ENCODE data around the gene F3.

Gene F3

GRCh38 chr1:94535879-94536278 lies 5.7 kb downstream of the F3 start:
- Histone ChIP-seq H3K18ac (ENCODE audit: low read length) (no peak overlapping the region), H2BK5ac (ENCODE audit: low read length) (no peak overlapping the region), H3K9ac (ENCODE audit: low read depth, low read length, poor library complexity) (no peak overlapping the region), H4K8ac (ENCODE audit: low read depth, low read length) (no peak overlapping the region), H3K14ac (ENCODE audit: low read length) (no peak overlapping the region), H3K4me1 (ENCODE audit: control insufficient read depth in 2 of 2, insufficient read depth in 1 of 2, low read depth in 1 of 2, low read length in 2 of 2) (peaks cover 5 to 20% of the 10 kb centered on the region in 2 donors), H2AFZ (ENCODE audit: low read length) (no peak overlapping the region), H3K4me2 (ENCODE audit: insufficient read depth, low read length, poor library complexity, severe bottlenecking) (no peak overlapping the region), H2AK5ac (ENCODE audit: low read depth, low read length) (no peak overlapping the region), H4K91ac (ENCODE audit: low read depth, low read length, poor library complexity) (no peak overlapping the region), H3K4ac (ENCODE audit: low read length) (no peak overlapping the region), H3K79me1 (ENCODE audit: low read depth, low read length) (no peaks in the 10 kb centered on the region), H3K36me3 (replicated peaks in 1 of 2; ENCODE audit: control insufficient read depth in 2 of 2, insufficient read depth in 2 of 2, low read length in 2 of 2) (peaks cover 2 to 92% of the 10 kb centered on the region in 2 donors), H3K23ac (ENCODE audit: low read depth, low read length, poor library complexity) (no peak overlapping the region), H3K27ac (replicated peaks; ENCODE audit: low read length) (no peak overlapping the region), H3K4me3 (ENCODE audit: low read length in 2 of 2) (no peak overlapping the region), H3K9me3 (replicated peaks in 1 of 2; ENCODE audit: control insufficient read depth in 2 of 2, insufficient read depth in 1 of 2, low read depth in 1 of 2, low read length in 2 of 2) (peaks cover 0 to 9% of the 10 kb centered on the region in 2 donors), H3K27me3 (ENCODE audit: control insufficient read depth in 3 of 3, insufficient read depth in 3 of 3, low read depth in 1 of 3, low read length in 3 of 3) (peaks cover 0 to 8% (median 0%) of the 10 kb centered on the region in 3 experiments), H2BK15ac (ENCODE audit: low read length) (no peak overlapping the region), H2BK12ac (ENCODE audit: low read length) (no peak overlapping the region), H2BK120ac (ENCODE audit: low read depth, low read length) (no peak overlapping the region)
- DNase-seq (ENCODE audit: low spot score) = no peak
- WGBS, 2 donors (ENCODE audit: extremely low coverage in 2 of 2, insufficient read length in 2 of 2, insufficient replicate concordance in 1 of 2) = no CpG with 5 or more reads among the region's 9 CpGs

DNA sequence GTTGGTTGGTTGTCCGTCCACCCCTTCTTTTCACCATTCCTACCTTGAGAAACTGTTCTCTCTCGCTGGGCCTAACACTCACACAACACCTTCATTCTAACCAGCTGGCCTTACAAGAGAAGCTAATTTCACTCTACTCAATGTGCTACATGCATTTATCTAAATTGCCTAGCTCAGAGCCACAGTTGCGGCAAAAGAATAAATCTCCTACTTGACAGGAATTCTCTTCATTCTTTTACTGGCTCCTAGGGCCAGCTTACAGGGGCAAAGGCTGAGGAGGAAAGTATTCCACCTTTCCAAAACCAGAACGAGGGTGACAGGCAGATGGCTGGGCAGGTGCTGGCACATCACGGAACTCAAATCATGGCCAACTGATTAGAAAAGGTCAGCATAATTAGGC lies 6.5 kb downstream of the F3 start:
- no peak overlapping the region for H3K23ac ChIP-seq (ENCODE audit: low read depth, low read length, poor library complexity)
- no peak overlapping the region for H3K9ac ChIP-seq (ENCODE audit: low read depth, low read length, poor library complexity)
- H3K4me2 ChIP-seq (ENCODE audit: insufficient read depth, low read length, poor library complexity, severe bottlenecking) = no peak overlapping the region
- no peak overlapping the region for H3K4me3 ChIP-seq (ENCODE audit: low read length in 2 of 2)
- no peak overlapping the region for H3K27ac ChIP-seq (replicated peaks; ENCODE audit: low read length)
- H3K36me3 ChIP-seq (replicated peaks in 1 of 2; ENCODE audit: control insufficient read depth in 2 of 2, insufficient read depth in 2 of 2, low read length in 2 of 2) = peaks cover 2 to 99% of the 10 kb centered on the region in 2 donors
- no peak overlapping the region for H2BK5ac ChIP-seq (ENCODE audit: low read length)
- H2AK5ac ChIP-seq (ENCODE audit: low read depth, low read length) = no peak overlapping the region
- no peak overlapping the region for H3K14ac ChIP-seq (ENCODE audit: low read length)
- peaks cover 0 to 2% (median 0%) of the 10 kb centered on the region in 3 experiments for H3K27me3 ChIP-seq (ENCODE audit: control insufficient read depth in 3 of 3, insufficient read depth in 3 of 3, low read depth in 1 of 3, low read length in 3 of 3)
- peaks cover 5 to 20% of the 10 kb centered on the region in 2 donors for H3K4me1 ChIP-seq (ENCODE audit: control insufficient read depth in 2 of 2, insufficient read depth in 1 of 2, low read depth in 1 of 2, low read length in 2 of 2)
- H3K9me3 ChIP-seq (replicated peaks in 1 of 2; ENCODE audit: control insufficient read depth in 2 of 2, insufficient read depth in 1 of 2, low read depth in 1 of 2, low read length in 2 of 2) = peaks cover 0 to 9% of the 10 kb centered on the region in 2 donors
- no peak overlapping the region for H2BK12ac ChIP-seq (ENCODE audit: low read length)
- WGBS, 2 donors (ENCODE audit: extremely low coverage in 2 of 2, insufficient read length in 2 of 2, insufficient replicate concordance in 1 of 2) = no CpG with 5 or more reads among the region's 5 CpGs
- H2BK15ac ChIP-seq (ENCODE audit: low read length) = no peak overlapping the region
- H2AFZ ChIP-seq (ENCODE audit: low read length) = no peak overlapping the region
- DNase-seq (ENCODE audit: low spot score) = no peak
- no peak overlapping the region for H2BK120ac ChIP-seq (ENCODE audit: low read depth, low read length)
- no peaks in the 10 kb centered on the region for H3K79me1 ChIP-seq (ENCODE audit: low read depth, low read length)
- no peak overlapping the region for H4K8ac ChIP-seq (ENCODE audit: low read depth, low read length)
- H3K4ac ChIP-seq (ENCODE audit: low read length) = no peak overlapping the region
- no peak overlapping the region for H3K18ac ChIP-seq (ENCODE audit: low read length)
- H4K91ac ChIP-seq (ENCODE audit: low read depth, low read length, poor library complexity) = no peak overlapping the region

DNA sequence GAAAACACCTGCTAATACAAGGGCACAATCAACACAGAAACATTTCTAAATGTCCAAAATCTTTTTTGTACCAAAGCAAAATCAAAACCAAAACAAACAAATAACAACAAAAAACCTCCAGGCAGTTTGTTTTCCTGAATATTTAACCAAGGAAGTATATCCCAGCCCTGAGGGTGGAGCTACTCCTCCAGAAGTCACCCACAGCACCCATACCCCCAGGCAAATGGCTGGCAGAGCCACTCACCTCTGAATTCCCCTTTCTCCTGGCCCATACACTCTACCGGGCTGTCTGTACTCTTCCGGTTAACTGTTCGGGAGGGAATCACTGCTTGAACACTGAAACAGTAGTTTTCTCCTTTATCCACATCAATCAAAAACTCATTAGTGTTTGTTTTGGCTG lies 9.5 kb downstream of the F3 start:
- Histone ChIP-seq H2BK12ac (ENCODE audit: low read length) (no peak overlapping the region), H3K4me2 (ENCODE audit: insufficient read depth, low read length, poor library complexity, severe bottlenecking) (no peak overlapping the region), H3K79me1 (ENCODE audit: low read depth, low read length) (no peaks in the 10 kb centered on the region), H3K4me1 (ENCODE audit: control insufficient read depth in 2 of 2, insufficient read depth in 1 of 2, low read depth in 1 of 2, low read length in 2 of 2) (peaks cover 3 to 8% of the 10 kb centered on the region in 2 donors), H2AK5ac (ENCODE audit: low read depth, low read length) (no peak overlapping the region), H3K36me3 (replicated peaks in 1 of 2; ENCODE audit: control insufficient read depth in 2 of 2, insufficient read depth in 2 of 2, low read length in 2 of 2) (peaks cover 2 to 85% of the 10 kb centered on the region in 2 donors), H3K9me3 (replicated peaks in 1 of 2; ENCODE audit: control insufficient read depth in 2 of 2, insufficient read depth in 1 of 2, low read depth in 1 of 2, low read length in 2 of 2) (peaks cover 0 to 10% of the 10 kb centered on the region in 2 donors), H4K8ac (ENCODE audit: low read depth, low read length) (no peak overlapping the region), H3K23ac (ENCODE audit: low read depth, low read length, poor library complexity) (no peak overlapping the region), H3K4me3 (ENCODE audit: low read length in 2 of 2) (no peak overlapping the region), H2BK120ac (ENCODE audit: low read depth, low read length) (no peak overlapping the region), H3K27me3 (ENCODE audit: control insufficient read depth in 3 of 3, insufficient read depth in 3 of 3, low read depth in 1 of 3, low read length in 3 of 3) (no peaks in the 10 kb centered on the region), H3K27ac (replicated peaks; ENCODE audit: low read length) (no peak overlapping the region), H2AFZ (ENCODE audit: low read length) (no peak overlapping the region), H3K9ac (ENCODE audit: low read depth, low read length, poor library complexity) (no peak overlapping the region), H4K91ac (ENCODE audit: low read depth, low read length, poor library complexity) (no peak overlapping the region), H2BK5ac (ENCODE audit: low read length) (no peak overlapping the region), H3K18ac (ENCODE audit: low read length) (no peak overlapping the region), H3K14ac (ENCODE audit: low read length) (no peak overlapping the region), H2BK15ac (ENCODE audit: low read length) (no peak overlapping the region), H3K4ac (ENCODE audit: low read length) (no peak overlapping the region)
- DNase-seq (ENCODE audit: low spot score) = no peak
- no CpG with 5 or more reads among the region's 3 CpGs for WGBS, 2 donors (ENCODE audit: extremely low coverage in 2 of 2, insufficient read length in 2 of 2, insufficient replicate concordance in 1 of 2)

- Histone ChIP-seq H3K23ac (ENCODE audit: low read depth, low read length, poor library complexity) (no peak overlapping the region), H3K27me3 (ENCODE audit: control insufficient read depth in 3 of 3, insufficient read depth in 3 of 3, low read depth in 1 of 3, low read length in 3 of 3) (no peaks in the 10 kb centered on the region), H3K79me1 (ENCODE audit: low read depth, low read length) (no peaks in the 10 kb centered on the region), H2BK12ac (ENCODE audit: low read length) (no peak overlapping the region), H3K4me3 (ENCODE audit: low read length in 2 of 2) (no peak overlapping the region), H3K9ac (ENCODE audit: low read depth, low read length, poor library complexity) (no peak overlapping the region), H4K91ac (ENCODE audit: low read depth, low read length, poor library complexity) (no peak overlapping the region), H3K4me1 (ENCODE audit: control insufficient read depth in 2 of 2, insufficient read depth in 1 of 2, low read depth in 1 of 2, low read length in 2 of 2) (peaks cover 0 to 8% of the 10 kb centered on the region in 2 donors), H2BK5ac (ENCODE audit: low read length) (no peak overlapping the region), H3K9me3 (replicated peaks in 1 of 2; ENCODE audit: control insufficient read depth in 2 of 2, insufficient read depth in 1 of 2, low read depth in 1 of 2, low read length in 2 of 2) (peaks cover 0 to 10% of the 10 kb centered on the region in 2 donors), H2BK120ac (ENCODE audit: low read depth, low read length) (no peak overlapping the region), H3K18ac (ENCODE audit: low read length) (no peak overlapping the region), H3K36me3 (replicated peaks in 1 of 2; ENCODE audit: control insufficient read depth in 2 of 2, insufficient read depth in 2 of 2, low read length in 2 of 2) (peaks cover 2 to 81% of the 10 kb centered on the region in 2 donors), H3K27ac (replicated peaks; ENCODE audit: low read length) (no peak overlapping the region), H2AK5ac (ENCODE audit: low read depth, low read length) (no peak overlapping the region), H3K4ac (ENCODE audit: low read length) (no peak overlapping the region), H3K14ac (ENCODE audit: low read length) (no peak overlapping the region), H3K4me2 (ENCODE audit: insufficient read depth, low read length, poor library complexity, severe bottlenecking) (no peak overlapping the region), H2BK15ac (ENCODE audit: low read length) (no peak overlapping the region), H4K8ac (ENCODE audit: low read depth, low read length) (no peak overlapping the region), H2AFZ (ENCODE audit: low read length) (no peak overlapping the region)
- no CpG with 5 or more reads among the region's 6 CpGs for WGBS, 2 donors (ENCODE audit: extremely low coverage in 2 of 2, insufficient read length in 2 of 2, insufficient replicate concordance in 1 of 2)
- DNase-seq (ENCODE audit: low spot score) = no peak
Measured at GRCh38 chr1:94531664-94532063, 9.9 kb downstream of the F3 start.

Measured in neuronal stem cell (in vitro differentiated cells).